22Rv1 (cell line): ENCODE measurements around the gene MAP4K1.
A peak's percentile ranks its signal among the peaks of the same experiment; 100 is the strongest.

Experiments used
- H3K27ac ChIP-seq: fragments of 450-650 bp; 2 replicates; pipeline ENCODE4 v1.5.1; 2017
- CTCF ChIP-seq: fragments of 450-650 bp; IDR thresholded peaks from 2 replicates; pipeline ENCODE4 v1.5.1; 2017; ENCODE audit warnings: mild to moderate bottlenecking
- ZFX ChIP-seq: fragments of 450-650 bp; IDR thresholded peaks from 2 replicates; pipeline ENCODE4 v1.6.1; 2017; ENCODE audit warnings: antibody characterized with exemption, borderline replicate concordance

MAP4K1 gene

DNA sequence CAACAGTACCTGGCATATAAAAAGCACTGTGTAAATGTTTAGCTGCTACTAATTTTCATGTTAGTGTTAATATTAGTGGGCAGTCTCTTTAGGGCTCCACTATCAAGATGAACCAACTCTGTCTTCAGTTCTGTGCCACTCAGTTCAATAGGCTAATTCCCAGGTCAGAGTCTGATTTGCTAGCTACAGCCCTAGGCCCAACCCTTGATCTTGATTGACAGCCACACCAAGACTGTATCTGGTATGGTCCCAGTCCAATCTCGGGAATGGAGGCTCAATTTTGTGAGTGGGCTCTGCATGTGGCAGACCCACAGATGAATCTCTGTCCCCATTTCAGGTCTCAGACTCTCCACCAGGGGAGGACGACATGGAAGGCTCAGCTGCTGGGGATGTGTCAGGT, 46.1 kb downstream of the MAP4K1 start:
- H3K27ac ChIP-seq, result no peak overlapping the region
- TF ChIP-seq ZFX (no peak), CTCF (no peak)

GRCh38 chr19:38569368-38569983, 48.3 kb downstream of the MAP4K1 start:
- H3K27ac ChIP-seq, result no peak overlapping the region
- TF ChIP-seq CTCF, result no peak
- TF ChIP-seq ZFX, result no peak

- no peak for TF ChIP-seq CTCF
- no peak for TF ChIP-seq ZFX
- H3K27ac ChIP-seq, result no peak overlapping the region
Observed at GRCh38 chr19:38565691-38566105, 52.1 kb downstream of the MAP4K1 start.

- TF ChIP-seq CTCF (peak; percentile 32), ZFX (no peak)
- no peak overlapping the region for H3K27ac ChIP-seq
Observed at GRCh38 chr19:38564981-38565690, 52.6 kb downstream of the MAP4K1 start.

GRCh38 chr19:38563475-38563874, 54.3 kb downstream of the MAP4K1 start:
- no peak overlapping the region for H3K27ac ChIP-seq
- TF ChIP-seq CTCF (no peak), ZFX (no peak)

GRCh38 chr19:38562096-38562495, 55.7 kb downstream of the MAP4K1 start:
- H3K27ac ChIP-seq, result no peak overlapping the region
- TF ChIP-seq ZFX, result no peak
- no peak for TF ChIP-seq CTCF

DNA sequence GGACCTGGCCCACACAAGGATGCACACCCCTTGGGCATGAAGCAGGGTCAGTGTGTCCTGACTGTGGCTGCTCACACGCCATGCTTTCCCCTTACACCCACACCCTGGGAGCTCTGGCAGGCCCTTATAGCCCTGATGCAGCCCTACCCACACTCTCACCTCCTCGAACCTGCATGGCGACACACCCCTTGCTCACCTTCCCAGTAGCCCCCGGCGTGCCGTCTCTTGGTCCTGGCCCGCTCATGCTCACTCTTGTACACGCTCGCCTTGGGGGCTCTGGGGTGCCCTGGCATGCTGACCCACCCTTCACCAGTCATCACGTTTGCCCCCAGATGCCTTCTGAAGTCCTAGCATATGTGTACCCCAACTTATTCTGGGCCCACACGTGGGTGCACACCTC, 56.1 kb downstream of the MAP4K1 start:
- TF ChIP-seq CTCF (no peak), ZFX (no peak)
- H3K27ac ChIP-seq, result no peak overlapping the region
